GM12872 (cell line): Measurements from ENCODE around the gene DNASE1L1.

Source experiments
- CTCF ChIP-seq: IDR thresholded peaks from 3 replicates; pipeline ENCODE4 v1.5.1; 2011; ENCODE audit warnings: low read depth, mild to moderate bottlenecking, low read length, moderate library complexity; ENCODE audit not compliant: insufficient read depth

DNASE1L1 gene

GRCh38 chrX:154448484-154448883, 39.4 kb upstream of the DNASE1L1 start:
- TF ChIP-seq CTCF: no peak

DNA sequence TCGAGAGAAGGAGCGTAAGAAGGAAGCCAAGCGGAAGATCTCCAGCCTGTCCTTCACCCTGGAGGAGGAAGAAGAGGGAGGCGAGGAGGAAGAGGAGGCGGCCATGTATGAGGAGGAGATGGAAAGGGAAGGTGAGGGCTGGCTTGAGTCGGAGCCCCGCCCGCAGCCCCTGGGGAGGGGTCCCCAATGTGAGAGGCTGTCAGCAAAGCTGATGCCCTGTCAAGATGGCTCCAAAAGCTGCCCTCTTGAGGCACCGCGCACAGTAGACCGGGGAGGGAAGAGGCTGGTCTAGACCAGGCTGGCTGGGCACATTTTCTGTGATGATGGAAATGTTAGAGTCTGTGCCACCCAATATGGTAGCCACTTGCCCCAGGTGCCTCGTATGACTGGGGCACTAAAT, 37.4 kb upstream of the DNASE1L1 start:
- no peak for TF ChIP-seq CTCF

GRCh38 chrX:154445776-154446175, 36.7 kb upstream of the DNASE1L1 start:
- no peak for TF ChIP-seq CTCF

DNA sequence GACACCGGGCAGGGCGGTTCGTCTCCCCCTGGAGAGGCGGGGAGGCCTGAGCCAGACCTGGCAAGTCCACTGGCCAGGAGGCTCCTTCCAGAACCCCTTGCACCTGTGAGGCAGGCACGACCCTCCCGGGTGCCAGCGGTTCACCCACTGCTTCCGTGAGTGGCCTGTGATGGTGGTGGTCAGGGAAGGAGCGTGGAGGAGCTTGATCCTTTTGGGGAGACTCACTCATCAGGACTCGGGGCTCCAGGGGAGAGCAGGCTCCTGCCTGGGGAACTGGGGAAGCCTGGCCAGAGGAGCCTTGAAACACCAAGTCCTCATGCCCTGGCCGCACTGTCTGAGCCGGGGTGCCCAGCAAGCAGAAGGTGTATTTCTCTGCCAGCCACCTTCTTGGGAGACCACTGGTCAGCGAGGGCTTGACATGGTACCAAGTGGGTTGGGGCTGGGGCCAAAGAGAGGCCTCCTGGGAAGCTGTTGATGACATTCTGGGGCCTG, 35.7 kb upstream of the DNASE1L1 start:
- no peak for TF ChIP-seq CTCF

- TF ChIP-seq CTCF: no peak
Measured at GRCh38 chrX:154443992-154444754, 35.1 kb upstream of the DNASE1L1 start, which contains the start of gene FAM50A. TSS of gene FAM50A (plus strand) at chrX:154444141. CDS start at chrX:154444236, 95 bp downstream.

- no peak for TF ChIP-seq CTCF
Measured at GRCh38 chrX:154443479-154443910, 34.4 kb upstream of the DNASE1L1 start.

DNA sequence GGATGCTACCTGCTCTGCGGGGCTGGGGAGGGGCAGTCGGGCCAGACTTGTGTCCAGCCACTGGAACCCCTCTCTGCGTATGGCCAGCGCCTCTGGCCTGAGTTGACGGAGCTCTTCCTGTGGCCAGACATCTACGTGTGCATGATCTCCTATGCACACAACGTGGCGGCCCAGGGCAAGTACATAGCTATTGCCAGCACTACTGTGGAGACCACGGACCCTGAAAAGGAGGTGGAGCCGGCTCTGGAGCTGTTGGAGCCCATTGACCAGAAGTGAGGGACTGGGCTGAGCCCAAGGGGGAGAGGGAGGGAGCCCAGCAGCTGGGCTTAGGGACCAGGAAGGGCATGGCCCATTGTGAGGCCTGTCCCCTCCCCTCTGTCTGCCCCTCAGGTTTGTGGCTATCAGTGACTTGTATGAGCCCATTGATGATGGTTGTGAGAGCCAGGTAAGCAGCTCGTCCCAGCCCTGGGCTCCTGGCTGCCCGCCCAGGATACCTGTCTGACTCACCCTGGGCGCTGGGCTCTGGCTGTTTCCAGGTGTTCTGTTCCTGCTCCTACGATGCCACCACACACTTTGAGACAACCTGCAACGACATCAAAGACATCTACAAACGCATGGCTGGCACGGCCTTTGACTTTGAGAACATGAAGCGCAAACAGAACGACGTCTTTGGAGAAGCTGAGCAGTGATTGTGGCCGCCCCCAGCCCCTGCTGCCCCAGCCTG, 33.1 kb upstream of the DNASE1L1 start:
- TF ChIP-seq CTCF: no peak
